T follicular helper cell (primary cell): ENCODE measurements around the gene B4GALNT3.

Source experiments
- DNase-seq: peaks from one replicate; pipeline ENCODE4 v3.0.0-alpha.2; 2020; ENCODE audit warnings: low read depth

Gene B4GALNT3

DNA sequence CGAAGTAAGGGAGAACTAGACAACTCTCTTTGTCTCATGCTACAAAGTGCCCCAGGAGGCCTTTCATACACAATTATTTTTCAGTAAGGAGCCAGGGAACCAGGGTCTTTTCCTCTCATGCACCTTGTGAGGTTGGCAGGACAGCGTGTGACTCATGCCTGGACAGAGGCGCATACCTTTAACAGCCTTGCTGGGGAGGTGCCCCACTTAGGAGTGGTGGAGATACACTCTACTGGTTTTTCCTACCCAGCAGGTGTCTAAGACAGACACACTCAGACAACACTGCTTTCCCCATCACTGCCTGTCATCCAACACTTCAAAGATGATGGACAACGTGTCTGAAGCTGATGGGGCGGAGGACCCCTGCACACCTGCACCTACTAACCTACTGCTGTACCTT, 49.1 kb downstream of the B4GALNT3 start:
- no peak for DNase-seq

- no peak for DNase-seq
Observed at GRCh38 chr12:509500-509899, 49.8 kb downstream of the B4GALNT3 start.

- DNase-seq: no peak
Observed at GRCh38 chr12:510071-510825, 50.5 kb downstream of the B4GALNT3 start.

DNA sequence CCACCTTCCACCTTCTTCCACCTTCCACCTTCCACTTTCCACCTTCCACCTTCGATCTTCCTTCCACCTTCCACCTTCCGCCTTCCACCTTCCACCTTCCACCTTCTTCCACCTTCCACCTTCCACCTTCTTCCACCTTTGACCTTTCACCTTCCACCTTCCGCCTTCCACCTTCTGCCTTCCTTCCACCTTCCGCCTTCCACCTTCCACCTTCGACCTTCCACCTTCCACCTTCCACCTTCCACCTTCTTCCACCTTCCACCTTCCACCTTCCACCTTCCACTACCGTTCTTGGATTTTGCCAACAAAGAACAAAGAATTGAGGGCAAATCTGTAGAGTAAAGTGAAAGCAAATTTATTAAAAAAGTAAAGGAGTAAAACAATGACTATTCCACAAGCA, 53.2 kb downstream of the B4GALNT3 start:
- DNase-seq: no peak

DNA sequence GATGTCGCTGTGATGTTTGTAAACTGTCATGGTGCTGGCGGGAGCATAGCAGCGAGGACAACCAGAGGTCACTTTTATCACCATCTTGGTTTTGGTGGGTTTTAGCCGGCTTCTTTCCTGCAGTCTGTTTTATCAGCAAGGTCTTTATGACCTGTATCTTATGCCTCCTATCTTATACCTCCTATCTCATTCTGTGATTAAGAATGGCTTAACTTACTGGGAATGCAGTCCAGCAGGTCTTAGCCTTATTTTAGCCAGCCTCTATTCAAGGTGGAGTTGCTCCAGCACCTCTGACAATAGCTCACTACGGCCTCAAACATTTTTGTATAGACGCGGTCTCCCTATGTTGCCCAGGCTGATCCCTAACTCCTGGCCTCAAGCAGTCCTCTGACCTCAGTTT, 53.7 kb downstream of the B4GALNT3 start:
- no peak for DNase-seq

DNA sequence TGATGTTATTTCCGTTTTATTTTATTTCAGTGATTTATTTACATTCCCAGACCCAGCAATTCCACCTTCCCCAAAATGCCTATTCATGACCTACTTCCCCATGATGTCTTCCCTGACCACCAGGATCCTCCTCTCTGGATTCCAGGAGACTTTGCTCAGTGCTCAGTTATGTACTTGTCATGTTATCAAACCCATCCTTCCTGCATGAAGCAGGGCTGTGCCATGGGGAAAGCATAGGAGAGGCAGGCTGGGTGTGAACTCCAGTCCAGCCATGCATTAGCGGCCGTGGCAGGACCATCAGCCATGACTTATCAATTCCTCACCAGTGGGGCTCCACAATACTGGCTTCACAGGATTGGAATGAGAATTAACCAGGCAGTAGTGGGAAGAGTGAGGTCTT, 57.8 kb downstream of the B4GALNT3 start:
- DNase-seq: no peak

DNA sequence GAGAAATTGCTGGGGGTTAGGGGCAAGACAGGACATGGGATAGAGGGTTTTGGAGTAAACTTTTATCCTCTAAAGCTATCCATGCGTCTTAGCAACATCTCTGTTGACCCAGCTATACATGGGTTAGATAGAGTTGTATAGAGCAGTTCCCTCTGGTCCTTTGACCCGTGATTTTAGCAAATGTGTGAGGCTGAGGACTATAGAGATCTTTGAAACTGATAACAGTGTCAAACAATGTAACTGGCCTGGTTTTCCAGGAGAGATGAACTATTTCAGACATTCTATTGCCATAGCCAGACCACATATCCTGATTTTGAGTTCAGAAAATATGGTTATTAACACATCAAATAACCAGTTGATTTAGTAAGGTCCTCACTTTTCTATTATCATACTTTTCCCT, 60.4 kb downstream of the B4GALNT3 start:
- no peak for DNase-seq

DNA sequence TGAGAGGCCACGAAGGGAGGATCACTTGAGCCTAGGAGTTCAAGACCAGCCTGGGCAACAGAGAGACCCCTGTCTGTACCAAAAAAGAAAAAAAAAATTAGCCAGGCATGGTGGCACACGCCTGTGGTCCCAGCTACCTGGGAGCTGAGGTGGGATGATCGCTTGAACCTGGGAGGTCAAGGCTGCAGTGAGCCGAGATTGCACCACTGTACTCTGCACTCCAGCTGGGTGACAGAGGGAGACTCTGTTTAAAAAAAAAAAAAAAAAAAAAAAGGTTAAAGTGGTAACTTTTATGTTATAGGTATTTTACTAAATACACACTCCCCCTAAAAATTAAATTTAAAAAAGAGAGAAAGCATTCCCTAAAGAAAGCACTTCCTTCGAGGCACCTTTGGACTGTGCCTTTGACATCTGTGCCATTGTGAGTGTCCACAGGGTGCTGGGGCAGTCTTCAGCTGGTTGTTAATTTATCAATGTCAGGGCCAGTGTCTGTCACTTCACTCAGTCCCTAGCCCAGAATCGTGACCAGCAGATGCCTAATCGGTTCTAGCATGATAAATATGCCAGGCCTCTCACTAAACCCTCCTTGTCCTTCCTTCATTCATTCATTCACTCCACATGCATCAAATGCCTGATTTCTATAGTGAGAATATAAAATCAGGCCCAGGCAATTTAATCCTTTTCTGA, 63.1 kb downstream of the B4GALNT3 start:
- DNase-seq: no peak

- no peak for DNase-seq
Observed at GRCh38 chr12:524167-524951, 64.6 kb downstream of the B4GALNT3 start.

GRCh38 chr12:526089-526488, 66.3 kb downstream of the B4GALNT3 start:
- DNase-seq: no peak

DNA sequence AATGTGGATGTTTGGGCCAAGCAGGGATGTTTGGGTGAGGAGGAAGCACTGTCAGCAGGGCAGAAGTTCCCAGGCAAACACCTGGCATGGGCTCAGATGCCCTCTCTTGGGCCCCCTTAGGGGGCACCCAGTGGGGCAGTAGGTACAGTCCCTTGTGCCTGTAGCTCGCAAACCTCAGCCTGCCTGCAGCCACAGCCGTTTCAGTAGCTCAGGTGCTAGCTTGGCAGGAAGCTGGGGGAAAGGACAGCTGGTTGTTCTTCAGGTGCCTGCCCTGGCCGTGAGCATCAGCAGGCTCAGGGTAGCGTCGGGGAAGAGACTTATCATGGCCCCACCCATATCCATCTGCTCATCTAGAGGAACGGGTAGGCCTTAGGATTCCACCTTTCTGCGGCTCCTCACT, 67.5 kb downstream of the B4GALNT3 start:
- no peak for DNase-seq

GRCh38 chr12:527729-528128, 68.0 kb downstream of the B4GALNT3 start:
- DNase-seq: no peak

- no peak for DNase-seq
Observed at GRCh38 chr12:530308-530707, 70.6 kb downstream of the B4GALNT3 start.

- no peak for DNase-seq
Observed at GRCh38 chr12:530821-531220, 71.1 kb downstream of the B4GALNT3 start.

DNA sequence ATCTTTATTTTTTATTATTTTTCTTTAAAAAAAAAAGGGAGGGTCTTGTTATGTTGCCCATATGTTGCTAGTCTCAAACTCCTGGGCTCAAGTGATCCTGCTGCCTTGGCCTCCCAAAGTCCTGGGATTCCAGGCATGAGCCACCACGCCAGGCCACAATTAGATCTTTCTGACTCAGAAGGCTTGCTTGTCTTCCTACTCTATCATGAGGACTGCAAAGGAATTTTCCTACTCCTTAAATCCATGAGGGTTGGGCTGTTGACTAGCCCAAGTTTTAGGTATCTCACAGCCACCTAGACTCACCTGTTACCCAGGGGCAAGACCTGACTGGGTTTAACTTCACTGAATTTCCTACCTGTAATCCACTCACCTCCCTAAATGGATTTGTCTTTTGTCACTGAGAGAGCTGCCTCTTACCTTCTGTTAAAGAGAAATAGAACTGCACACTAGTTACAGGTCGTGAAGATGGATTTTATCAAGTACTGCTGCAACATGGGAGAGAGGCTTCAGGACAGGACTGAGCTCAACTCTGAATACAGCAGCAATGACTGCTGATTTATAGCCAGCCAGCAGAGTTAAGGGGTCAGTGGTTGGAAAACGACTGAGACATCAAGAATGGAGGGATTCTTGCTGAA, 72.3 kb downstream of the B4GALNT3 start:
- no peak for DNase-seq

- no peak for DNase-seq
Observed at GRCh38 chr12:532908-533565, 73.3 kb downstream of the B4GALNT3 start.

DNA sequence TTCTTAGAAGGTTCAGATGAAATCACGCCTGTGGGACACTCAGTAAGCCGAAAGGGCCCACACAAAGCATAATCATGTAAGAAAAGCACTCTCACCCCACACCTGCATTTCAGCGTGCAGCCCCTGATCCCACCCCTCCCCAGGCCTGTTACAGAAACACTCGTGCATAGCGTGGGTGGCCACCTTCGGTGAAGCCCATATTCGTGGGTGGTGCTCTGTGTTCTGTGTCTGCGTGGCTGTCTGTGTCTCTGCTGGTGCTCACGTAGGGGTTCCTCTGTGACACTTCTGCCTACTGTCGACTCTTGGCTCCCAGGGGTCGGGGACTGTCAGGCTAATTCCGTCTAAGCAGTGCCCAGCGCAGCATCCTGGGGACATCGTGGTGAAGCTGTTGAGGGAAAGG, 74.0 kb downstream of the B4GALNT3 start:
- no peak for DNase-seq

DNA sequence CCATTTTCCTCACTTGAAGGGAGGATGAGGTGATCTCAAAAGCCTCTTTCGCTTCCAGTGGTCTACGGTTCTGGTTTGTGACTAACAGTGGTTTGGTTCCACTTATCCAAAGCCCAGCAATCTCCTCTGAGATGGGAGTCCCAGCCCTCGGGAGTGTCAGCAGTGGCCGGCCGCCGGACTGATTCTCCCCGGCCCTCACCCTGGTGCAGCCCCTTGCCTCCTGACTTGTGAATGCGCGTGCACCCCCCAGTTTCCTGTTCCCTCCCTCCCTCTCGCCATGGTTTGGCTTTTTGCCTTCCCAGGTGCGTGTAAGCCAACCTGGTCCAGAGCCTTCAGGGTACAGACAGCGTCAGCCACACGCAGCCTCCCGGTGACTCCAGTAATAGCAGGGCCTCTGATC, 74.5 kb downstream of the B4GALNT3 start:
- no peak for DNase-seq

GRCh38 chr12:535396-535795, 75.7 kb downstream of the B4GALNT3 start:
- DNase-seq: no peak

- DNase-seq: no peak
Observed at GRCh38 chr12:536751-537245, 77.1 kb downstream of the B4GALNT3 start.

DNA sequence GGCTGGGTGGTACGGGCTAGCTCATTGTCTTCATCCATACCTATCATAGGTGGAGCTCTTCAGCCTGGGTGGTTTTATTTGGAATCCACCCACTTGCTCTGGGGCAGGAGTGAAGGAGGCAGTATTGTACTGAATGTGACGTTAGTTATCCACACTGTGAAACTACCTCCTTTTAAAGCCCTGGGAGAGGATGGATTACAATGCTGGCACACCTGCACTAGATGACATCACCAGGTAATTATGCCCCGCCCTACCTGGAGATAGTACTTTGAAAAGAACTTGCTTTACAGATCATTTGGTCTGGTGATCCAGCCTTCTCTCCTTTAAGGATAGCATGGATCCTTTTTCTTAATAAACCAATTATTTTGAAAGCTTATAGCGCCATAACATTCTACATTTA, 78.0 kb downstream of the B4GALNT3 start:
- no peak for DNase-seq
